Mammary epithelial cell (primary cell): ENCODE data around the gene EEF1AKMT4.

Experiments
- CTCF ChIP-seq, 2 donors: IDR thresholded peaks in 1 of 2; conservative IDR thresholded peaks in 1 of 2; 2 replicates each; pipeline ENCODE4 v1.5.1; 2011 to 2012; ENCODE audit warnings: inconsistent platforms in 2 of 2, low read length in 2 of 2, mild to moderate bottlenecking in 2 of 2, control low read depth in 1 of 2, low read depth in 1 of 2; ENCODE audit not compliant: insufficient read depth in 1 of 2; ENCODE audit errors: extremely low read depth in 1 of 2
- EZH2 ChIP-seq: IDR thresholded peaks from 2 replicates; pipeline ENCODE4 v1.6.1; 2012; ENCODE audit warnings: low read length, inconsistent platforms, borderline replicate concordance

- TF ChIP-seq CTCF (conservative IDR thresholded peaks at IDR 0.05 in 1 of 2, IDR thresholded peaks at IDR 0.05 in 1 of 2; ENCODE audit: extremely low read depth in 1 of 2, insufficient read depth in 1 of 2, low read depth in 1 of 2, low read length in 2 of 2), result no peak
- TF ChIP-seq EZH2, result no peak
These were observed 33.5 kb downstream of the EEF1AKMT4 start for GRCh38 chr3:184282941-184283340.
